Calu3 (cell line): ENCODE results near the gene GRIA1. TPM values are rescaled to one million over a fixed set of nuclear protein-coding genes. Genes with fewer than 3 reads are reported as not detected.

Experiments used
- BruUV-seq: library from RNA; stranded (reverse); fragments of 400-500 nt; replicated peaks from 2 replicates; lab custom pipeline; 2021; lab: Mats Ljungman, UMichigan
- CTCF ChIA-PET: fragments of 300-600 bp; sonication (Branson Sonifier 250); formaldehyde crosslinking; loops from one replicate; lab custom pipeline; 2022; ENCODE audit warnings: antibody characterized with exemption; lab: Charles Lee
- DNase-seq: peaks from one replicate; pipeline ENCODE4 v3.0.0; 2022
- H3K27ac Mint-ChIP-seq: one replicate; pipeline ENCODE4 v1.8.0; 2022; ENCODE audit warnings: mixed read lengths; ENCODE audit not compliant: unreplicated experiment
- H3K27me3 Mint-ChIP-seq: one replicate; pipeline ENCODE4 v1.8.0; 2022; ENCODE audit warnings: mixed read lengths; ENCODE audit not compliant: unreplicated experiment
- H3K36me3 Mint-ChIP-seq: one replicate; pipeline ENCODE4 v1.8.0; 2022; ENCODE audit warnings: mild to moderate bottlenecking, moderate library complexity, mixed read lengths; ENCODE audit not compliant: insufficient read depth, unreplicated experiment
- H3K4me1 Mint-ChIP-seq: one replicate; pipeline ENCODE4 v1.8.0; 2022; ENCODE audit warnings: mild to moderate bottlenecking, low read depth, mixed read lengths; ENCODE audit not compliant: unreplicated experiment
- H3K4me3 Mint-ChIP-seq: one replicate; pipeline ENCODE4 v1.8.0; 2022; ENCODE audit warnings: mild to moderate bottlenecking, low read depth, moderate library complexity, mixed read lengths; ENCODE audit not compliant: unreplicated experiment
- H3K9me3 Mint-ChIP-seq: one replicate; pipeline ENCODE4 v1.8.0; 2022; ENCODE audit warnings: low read depth, mixed read lengths; ENCODE audit not compliant: unreplicated experiment
- CTCF ChIP-seq: fragments of 200-600 bp; IDR thresholded peaks from one replicate; pipeline ENCODE4 v1.8.0; 2022; ENCODE audit warnings: antibody characterized with exemption; ENCODE audit not compliant: unreplicated experiment
- intact Hi-C: fragments of 100-400 bp; cut with micrococcal nuclease; formaldehyde crosslinking; loops from one replicate; pipeline ENCODE4 v1.10.0; 2022; ENCODE audit not compliant: unreplicated experiment
- total RNA-seq: library from RNA; stranded (reverse); gene quantifications from 2 replicates; pipeline ENCODE4 v1.2.3, GENCODE V29; 2022

Gene GRIA1
- total RNA-seq, 1 experiment from 2014 or later: not detected

DNA sequence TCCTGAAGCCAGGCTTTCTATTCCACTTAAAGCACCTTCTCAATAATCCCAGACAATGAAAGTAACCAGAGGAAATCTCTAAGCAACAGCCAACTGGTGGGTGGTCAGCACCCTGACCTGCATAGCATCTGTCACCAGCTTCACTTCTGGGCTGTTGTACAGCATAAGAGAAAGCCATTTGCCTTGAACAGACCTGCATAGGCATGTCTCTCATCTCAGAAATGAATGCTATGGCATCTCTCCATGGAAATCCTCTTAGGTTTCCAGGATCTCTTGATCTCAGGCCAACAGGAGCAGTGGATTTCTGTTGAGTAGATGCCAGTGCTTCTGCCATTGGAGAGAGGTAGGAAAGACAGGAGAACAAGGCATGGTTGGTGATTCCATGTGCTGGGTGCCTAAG is 213.6 kb downstream of the GRIA1 start:
- intact Hi-C loops: no loop called here
- DNase-seq: no peak
- CTCF ChIA-PET: no interaction called here
- Mint-ChIP-seq H3K9me3 (peaks cover 7% of the 10 kb centered on the region), H3K4me3 (no peak overlapping the region), H3K27ac (no peak overlapping the region), H3K4me1 (no peaks in the 10 kb centered on the region), H3K27me3 (peaks cover 17% of the 10 kb centered on the region), H3K36me3 (no peaks in the 10 kb centered on the region)
- BruUV-seq: no TSS peak
- TF ChIP-seq CTCF: no peak

DNA sequence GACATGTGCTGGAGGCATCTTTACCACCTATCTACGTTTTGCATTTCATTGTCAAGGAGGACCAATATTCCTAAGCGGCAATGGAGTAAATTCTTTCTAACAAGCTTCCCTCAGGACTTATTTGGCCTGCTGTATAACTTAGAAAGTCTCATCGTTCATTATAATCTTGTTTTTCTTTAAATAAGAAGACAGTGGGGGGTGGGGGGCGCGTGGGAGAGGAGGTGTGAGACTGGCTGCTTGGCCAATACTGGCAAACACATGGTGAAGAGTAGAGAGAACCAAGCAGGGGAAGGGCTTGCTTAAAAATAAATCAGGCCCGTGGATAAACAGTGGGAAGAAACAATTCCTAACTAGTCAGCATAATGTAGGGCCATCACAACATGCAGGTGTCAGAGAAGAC is 217.2 kb downstream of the GRIA1 start:
- Mint-ChIP-seq H3K4me3 (no peak overlapping the region), H3K27me3 (no peaks in the 10 kb centered on the region), H3K27ac (no peak overlapping the region), H3K36me3 (no peaks in the 10 kb centered on the region), H3K9me3 (peaks cover 6% of the 10 kb centered on the region), H3K4me1 (no peaks in the 10 kb centered on the region)
- intact Hi-C loops: no loop called here
- no TSS peak for BruUV-seq
- CTCF ChIA-PET: no interaction called here
- TF ChIP-seq CTCF: no peak
- DNase-seq: no peak

- TF ChIP-seq CTCF: no peak
- Mint-ChIP-seq H3K36me3 (no peaks in the 10 kb centered on the region), H3K27ac (no peak overlapping the region), H3K4me1 (no peaks in the 10 kb centered on the region), H3K9me3 (peaks cover 4% of the 10 kb centered on the region), H3K27me3 (peaks cover under 1% of the 10 kb centered on the region), H3K4me3 (no peak overlapping the region)
- CTCF ChIA-PET: no interaction called here
- intact Hi-C loops: no loop called here
- BruUV-seq: no TSS peak
- DNase-seq: no peak
Observed at GRCh38 chr5:153711755-153712154, 221.3 kb downstream of the GRIA1 start.

- DNase-seq: no peak
- intact Hi-C loops: no loop called here
- H3K36me3 Mint-ChIP-seq: no peaks in the 10 kb centered on the region
- no peak for TF ChIP-seq CTCF
- no peak overlapping the region for H3K27ac Mint-ChIP-seq
- H3K9me3 Mint-ChIP-seq: peaks cover 4% of the 10 kb centered on the region
- H3K4me3 Mint-ChIP-seq: no peak overlapping the region
- CTCF ChIA-PET: no interaction called here
- no TSS peak for BruUV-seq
- no peaks in the 10 kb centered on the region for H3K4me1 Mint-ChIP-seq
- peaks cover 11% of the 10 kb centered on the region for H3K27me3 Mint-ChIP-seq
Observed at GRCh38 chr5:153712946-153713345, 222.5 kb downstream of the GRIA1 start.
